ENCODE results near the gene RAP1GAP2. TPM values are rescaled to one million over a fixed set of nuclear protein-coding genes. Genes with fewer than 3 reads are reported as not detected.
A peak's percentile ranks its signal among the peaks of the same experiment; 100 is the strongest.

Gene RAP1GAP2
- total RNA-seq, 1 donor from 2014 or later = 8.6 TPM

DNA sequence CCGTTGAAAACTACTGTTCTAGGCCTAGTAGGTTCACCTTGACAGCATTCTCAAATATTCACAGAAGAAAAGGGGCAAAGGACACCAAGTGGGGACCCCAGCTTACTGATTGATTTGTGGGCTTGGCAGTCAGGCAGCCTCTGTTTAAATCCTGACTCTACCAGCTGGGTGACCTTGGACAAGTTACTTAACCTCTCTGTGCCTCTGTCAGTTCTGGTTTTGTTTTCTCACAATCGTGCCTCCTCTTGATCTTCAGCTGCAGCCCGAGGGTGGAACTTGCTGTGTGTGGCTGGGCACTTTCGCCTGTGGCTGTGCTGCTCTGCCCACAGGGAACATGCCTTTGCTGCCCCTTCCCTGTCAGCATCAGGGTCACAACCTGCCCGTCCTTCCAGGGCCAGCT, 17.8 kb downstream of the RAP1GAP2 start:
- H2AFZ ChIP-seq (ENCODE audit: low read depth, low read length) = peak overlapping the region; percentile 60
- Mint-ChIP-seq H3K9me3 (ENCODE audit: unreplicated experiment) (no peaks in the 10 kb centered on the region), H3K4me1 (ENCODE audit: low read depth, unreplicated experiment) (peaks cover 11% of the 10 kb centered on the region), H3K4me3 (ENCODE audit: unreplicated experiment) (no peak overlapping the region), H3K27me3 (ENCODE audit: low read depth, unreplicated experiment) (peaks cover 3% of the 10 kb centered on the region), H3K36me3 (ENCODE audit: low read depth, unreplicated experiment) (no peaks in the 10 kb centered on the region), H3K27ac (ENCODE audit: unreplicated experiment) (no peak overlapping the region)
- H3K79me2 ChIP-seq (ENCODE audit: insufficient read depth, low read length) = no peaks in the 10 kb centered on the region
- H3K36me3 ChIP-seq (ENCODE audit: insufficient read depth, low read length) = no peaks in the 10 kb centered on the region
- no peak for FAIRE-seq
- no peak overlapping the region for H3K27ac ChIP-seq (ENCODE audit: low read depth, low read length)
- no peak overlapping the region for H3K9ac ChIP-seq (ENCODE audit: low read length)
- DNase-seq (ENCODE audit: low read depth) = no peak
- H3K4me3 ChIP-seq (ENCODE audit: insufficient read depth, low read depth, low read length) = no peak overlapping the region
- no peaks in the 10 kb centered on the region for H3K27me3 ChIP-seq (ENCODE audit: insufficient read depth, low read length)
- no peak overlapping the region for H3K4me2 ChIP-seq (ENCODE audit: low read length)
- TF ChIP-seq, protein P1, sequence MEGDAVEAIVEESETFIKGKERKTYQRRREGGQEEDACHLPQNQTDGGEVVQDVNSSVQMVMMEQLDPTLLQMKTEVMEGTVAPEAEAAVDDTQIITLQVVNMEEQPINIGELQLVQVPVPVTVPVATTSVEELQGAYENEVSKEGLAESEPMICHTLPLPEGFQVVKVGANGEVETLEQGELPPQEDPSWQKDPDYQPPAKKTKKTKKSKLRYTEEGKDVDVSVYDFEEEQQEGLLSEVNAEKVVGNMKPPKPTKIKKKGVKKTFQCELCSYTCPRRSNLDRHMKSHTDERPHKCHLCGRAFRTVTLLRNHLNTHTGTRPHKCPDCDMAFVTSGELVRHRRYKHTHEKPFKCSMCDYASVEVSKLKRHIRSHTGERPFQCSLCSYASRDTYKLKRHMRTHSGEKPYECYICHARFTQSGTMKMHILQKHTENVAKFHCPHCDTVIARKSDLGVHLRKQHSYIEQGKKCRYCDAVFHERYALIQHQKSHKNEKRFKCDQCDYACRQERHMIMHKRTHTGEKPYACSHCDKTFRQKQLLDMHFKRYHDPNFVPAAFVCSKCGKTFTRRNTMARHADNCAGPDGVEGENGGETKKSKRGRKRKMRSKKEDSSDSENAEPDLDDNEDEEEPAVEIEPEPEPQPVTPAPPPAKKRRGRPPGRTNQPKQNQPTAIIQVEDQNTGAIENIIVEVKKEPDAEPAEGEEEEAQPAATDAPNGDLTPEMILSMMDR (IDR thresholded peaks at IDR 0.05; ENCODE audit: insufficient read depth, low read depth, low read length) = no peak
- TF ChIP-seq EZH2 (IDR thresholded peaks at IDR 0.05; ENCODE audit: insufficient read depth, low read length) = no peak
- H4K20me1 ChIP-seq (ENCODE audit: insufficient read depth, low read length) = no peaks in the 10 kb centered on the region
- H3K4me1 ChIP-seq (ENCODE audit: insufficient read depth, low read length) = peaks cover 14% of the 10 kb centered on the region
- H3K9me3 ChIP-seq (ENCODE audit: insufficient read depth, low read depth, low read length) = no peaks in the 10 kb centered on the region

DNA sequence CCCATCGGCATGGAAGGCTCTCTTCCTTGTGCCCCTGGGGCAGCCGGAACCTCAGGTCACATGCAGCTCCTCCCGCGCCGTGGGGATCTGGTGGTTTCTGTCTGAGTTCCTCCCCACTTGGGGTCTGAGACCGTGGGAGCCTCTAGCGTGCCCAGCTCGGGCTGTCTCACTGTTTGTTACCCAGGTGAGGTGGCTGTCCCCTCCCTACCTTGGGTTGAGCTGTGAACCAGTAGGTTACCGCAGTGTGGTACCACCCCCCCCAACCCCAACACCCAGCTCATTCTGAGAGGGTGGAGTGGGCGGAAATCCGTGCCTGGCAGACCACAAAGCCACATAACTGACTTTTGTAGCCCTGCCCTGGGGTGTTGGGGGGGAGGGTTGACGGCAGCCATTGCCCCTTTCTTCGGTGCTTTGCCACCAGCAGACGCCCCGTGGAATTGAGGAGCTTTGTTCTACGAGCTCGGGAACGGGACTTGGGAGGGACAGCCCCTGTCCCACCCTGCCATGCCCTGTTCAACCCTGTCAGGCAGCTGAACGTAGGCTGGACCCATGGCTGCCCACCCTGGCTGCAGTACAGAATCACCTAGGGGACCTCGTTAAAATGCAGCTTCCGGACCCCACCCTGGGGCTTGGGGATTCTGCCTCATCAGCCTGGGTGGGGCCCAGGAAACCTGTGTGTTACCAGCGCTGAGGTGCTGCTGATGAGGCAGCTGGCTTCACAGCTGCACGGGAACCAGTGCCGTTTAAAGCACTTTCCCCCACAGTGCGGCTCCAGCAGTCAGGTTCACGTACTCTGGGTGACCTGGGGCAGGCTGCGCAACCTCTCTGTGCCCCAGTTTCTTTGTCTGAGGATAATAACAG, 18.5 kb downstream of the RAP1GAP2 start:
- Mint-ChIP-seq H3K4me1 (ENCODE audit: low read depth, unreplicated experiment) (peaks cover 11% of the 10 kb centered on the region), H3K4me3 (ENCODE audit: unreplicated experiment) (no peak overlapping the region), H3K27me3 (ENCODE audit: low read depth, unreplicated experiment) (peaks cover 2% of the 10 kb centered on the region), H3K36me3 (ENCODE audit: low read depth, unreplicated experiment) (no peaks in the 10 kb centered on the region), H3K27ac (ENCODE audit: unreplicated experiment) (no peak overlapping the region), H3K9me3 (ENCODE audit: unreplicated experiment) (no peaks in the 10 kb centered on the region)
- no peaks in the 10 kb centered on the region for H3K79me2 ChIP-seq (ENCODE audit: insufficient read depth, low read length)
- no peaks in the 10 kb centered on the region for H3K9me3 ChIP-seq (ENCODE audit: insufficient read depth, low read depth, low read length)
- FAIRE-seq (no peak), DNase-seq (ENCODE audit: low read depth) (no peak)
- TF ChIP-seq, protein P1 (IDR thresholded peaks at IDR 0.05; ENCODE audit: insufficient read depth, low read depth, low read length) = no peak
- no peak for TF ChIP-seq EZH2 (IDR thresholded peaks at IDR 0.05; ENCODE audit: insufficient read depth, low read length)
- no peak overlapping the region for H3K9ac ChIP-seq (ENCODE audit: low read length)
- no peak overlapping the region for H3K27ac ChIP-seq (ENCODE audit: low read depth, low read length)
- peak overlapping the region; percentile 60 for H2AFZ ChIP-seq (ENCODE audit: low read depth, low read length)
- H3K4me3 ChIP-seq (ENCODE audit: insufficient read depth, low read depth, low read length) = no peak overlapping the region
- H3K27me3 ChIP-seq (ENCODE audit: insufficient read depth, low read length) = no peaks in the 10 kb centered on the region
- H3K36me3 ChIP-seq (ENCODE audit: insufficient read depth, low read length) = no peaks in the 10 kb centered on the region
- H4K20me1 ChIP-seq (ENCODE audit: insufficient read depth, low read length) = no peaks in the 10 kb centered on the region
- H3K4me2 ChIP-seq (ENCODE audit: low read length) = peak overlapping the region; percentile 37
- H3K4me1 ChIP-seq (ENCODE audit: insufficient read depth, low read length) = peaks cover 14% of the 10 kb centered on the region

DNA sequence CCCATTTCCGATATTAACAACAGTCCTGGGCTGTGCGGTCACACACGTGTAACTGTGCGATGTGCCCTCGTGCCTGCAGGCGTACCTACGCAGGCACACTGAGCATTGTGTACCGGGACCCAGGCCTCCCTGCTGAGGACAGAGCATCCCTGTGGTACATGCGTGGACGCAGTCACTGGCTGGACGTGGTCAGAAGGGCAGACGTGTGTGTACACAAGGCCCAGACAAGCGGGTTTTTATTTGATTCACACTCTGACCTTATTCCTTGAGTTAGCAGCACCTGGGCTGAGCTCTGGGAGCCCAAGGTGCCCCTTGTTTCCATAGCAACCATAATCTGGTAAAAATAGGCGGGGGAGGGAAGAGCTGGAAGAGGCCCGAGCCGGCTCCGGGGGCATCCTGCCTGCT, 19.5 kb downstream of the RAP1GAP2 start:
- Histone ChIP-seq H3K9me3 (ENCODE audit: insufficient read depth, low read depth, low read length) (no peaks in the 10 kb centered on the region), H2AFZ (ENCODE audit: low read depth, low read length) (no peak overlapping the region), H3K4me3 (ENCODE audit: insufficient read depth, low read depth, low read length) (no peak overlapping the region), H3K27ac (ENCODE audit: low read depth, low read length) (no peak overlapping the region), H3K27me3 (ENCODE audit: insufficient read depth, low read length) (no peaks in the 10 kb centered on the region), H3K9ac (ENCODE audit: low read length) (no peak overlapping the region), H3K4me1 (ENCODE audit: insufficient read depth, low read length) (peaks cover 14% of the 10 kb centered on the region), H3K4me2 (ENCODE audit: low read length) (no peak overlapping the region), H3K79me2 (ENCODE audit: insufficient read depth, low read length) (no peaks in the 10 kb centered on the region), H4K20me1 (ENCODE audit: insufficient read depth, low read length) (no peaks in the 10 kb centered on the region), H3K36me3 (ENCODE audit: insufficient read depth, low read length) (no peaks in the 10 kb centered on the region)
- Mint-ChIP-seq H3K4me3 (ENCODE audit: unreplicated experiment) (no peak overlapping the region), H3K9me3 (ENCODE audit: unreplicated experiment) (no peaks in the 10 kb centered on the region), H3K27me3 (ENCODE audit: low read depth, unreplicated experiment) (peaks cover 2% of the 10 kb centered on the region), H3K4me1 (ENCODE audit: low read depth, unreplicated experiment) (peaks cover 11% of the 10 kb centered on the region), H3K36me3 (ENCODE audit: low read depth, unreplicated experiment) (no peaks in the 10 kb centered on the region), H3K27ac (ENCODE audit: unreplicated experiment) (no peak overlapping the region)
- DNase-seq (ENCODE audit: low read depth) (no peak), FAIRE-seq (no peak)
- no peak for TF ChIP-seq EZH2 (IDR thresholded peaks at IDR 0.05; ENCODE audit: insufficient read depth, low read length)
- TF ChIP-seq, protein P1 (IDR thresholded peaks at IDR 0.05; ENCODE audit: insufficient read depth, low read depth, low read length) = no peak
